Measurements from ENCODE around the gene ACOT12. TPM values are rescaled to one million over a fixed set of nuclear protein-coding genes. Genes with fewer than 3 reads are reported as not detected.

Gene ACOT12
- total RNA-seq, 1 experiment from 2014 or later: not detected

DNA sequence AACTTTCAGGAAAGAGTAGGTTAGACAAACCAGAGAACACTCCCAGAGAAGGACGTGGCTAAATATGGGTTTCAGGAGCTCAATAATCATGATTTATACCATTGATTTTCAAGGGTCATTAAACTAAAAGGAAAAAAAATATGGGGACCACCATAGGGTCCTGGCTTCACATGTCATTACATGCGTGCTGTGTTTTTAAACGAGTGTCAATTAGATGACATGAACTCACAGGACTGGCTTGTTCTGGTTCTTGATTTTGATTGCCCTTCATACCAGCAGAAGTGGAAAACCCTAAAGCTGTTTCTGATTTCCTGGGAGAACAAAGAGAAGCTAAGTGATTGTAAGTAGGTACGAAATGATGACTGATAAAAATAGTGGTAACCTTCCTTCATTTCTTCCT lies 5.8 kb downstream of the ACOT12 start:
- CTCF ChIA-PET: no interaction called here
- BruUV-seq (replicated peaks): no TSS peak
- intact Hi-C loops (cut with micrococcal nuclease): no loop called here
- Histone ChIP-seq H3K9ac (ENCODE audit: low read length) (no peak overlapping the region), H3K9me2 (replicated peaks; ENCODE audit: low read length) (no peaks in the 10 kb centered on the region), H3K4me3 (ENCODE audit: low read length) (no peak overlapping the region), H3K4me1 (ENCODE audit: insufficient read depth, low read length) (no peaks in the 10 kb centered on the region), H3K36me3 (ENCODE audit: low read depth, low read length) (no peaks in the 10 kb centered on the region), H4K20me1 (ENCODE audit: low read length) (no peaks in the 10 kb centered on the region), H3K9me3 (ENCODE audit: low read length) (no peaks in the 10 kb centered on the region), H3K79me2 (ENCODE audit: low read length) (no peaks in the 10 kb centered on the region), H3K27me3 (ENCODE audit: low read length) (no peaks in the 10 kb centered on the region), H3F3A (ENCODE audit: low read length, unreplicated experiment) (no peaks in the 10 kb centered on the region), H3K27ac (ENCODE audit: low read length) (no peak overlapping the region), H2AFZ (ENCODE audit: low read length) (no peak overlapping the region), H3K4me2 (ENCODE audit: low read length) (no peak overlapping the region)
- DNase-seq: no peak
- ATAC-seq: no peak
- POLR2A ChIA-PET (ENCODE audit: unreplicated experiment): no interaction called here
- TF ChIP-seq EZH2 (IDR thresholded peaks at IDR 0.05; ENCODE audit: low read length, unreplicated experiment) (no peak), EZH2phosphoT487 (IDR thresholded peaks at IDR 0.05; ENCODE audit: borderline replicate concordance, low read length) (no peak)
- TF ChIP-seq, protein P1, sequence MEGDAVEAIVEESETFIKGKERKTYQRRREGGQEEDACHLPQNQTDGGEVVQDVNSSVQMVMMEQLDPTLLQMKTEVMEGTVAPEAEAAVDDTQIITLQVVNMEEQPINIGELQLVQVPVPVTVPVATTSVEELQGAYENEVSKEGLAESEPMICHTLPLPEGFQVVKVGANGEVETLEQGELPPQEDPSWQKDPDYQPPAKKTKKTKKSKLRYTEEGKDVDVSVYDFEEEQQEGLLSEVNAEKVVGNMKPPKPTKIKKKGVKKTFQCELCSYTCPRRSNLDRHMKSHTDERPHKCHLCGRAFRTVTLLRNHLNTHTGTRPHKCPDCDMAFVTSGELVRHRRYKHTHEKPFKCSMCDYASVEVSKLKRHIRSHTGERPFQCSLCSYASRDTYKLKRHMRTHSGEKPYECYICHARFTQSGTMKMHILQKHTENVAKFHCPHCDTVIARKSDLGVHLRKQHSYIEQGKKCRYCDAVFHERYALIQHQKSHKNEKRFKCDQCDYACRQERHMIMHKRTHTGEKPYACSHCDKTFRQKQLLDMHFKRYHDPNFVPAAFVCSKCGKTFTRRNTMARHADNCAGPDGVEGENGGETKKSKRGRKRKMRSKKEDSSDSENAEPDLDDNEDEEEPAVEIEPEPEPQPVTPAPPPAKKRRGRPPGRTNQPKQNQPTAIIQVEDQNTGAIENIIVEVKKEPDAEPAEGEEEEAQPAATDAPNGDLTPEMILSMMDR (conservative IDR thresholded peaks at IDR 0.05; ENCODE audit: low read depth, low read length): no peak

DNA sequence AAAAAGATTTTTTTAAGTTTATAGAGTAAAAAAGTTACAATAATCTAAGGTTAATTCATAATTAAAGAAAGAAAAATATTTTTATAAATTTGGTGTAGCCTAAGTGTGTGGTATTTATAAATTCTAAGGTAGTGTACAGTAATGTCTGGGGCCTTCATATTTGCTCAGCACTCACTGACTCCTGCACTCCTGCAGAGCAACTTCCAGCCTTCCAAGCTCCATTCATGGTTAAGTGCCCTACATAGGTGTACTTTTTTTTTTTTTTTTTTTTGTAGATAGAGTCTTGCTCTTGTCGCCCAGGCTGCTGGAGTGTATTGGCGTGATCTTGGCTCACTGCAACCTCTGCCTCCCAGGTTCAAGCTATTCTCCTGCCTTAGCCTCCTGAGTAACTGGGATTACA lies 10.1 kb downstream of the ACOT12 start:
- TF ChIP-seq EZH2phosphoT487 (IDR thresholded peaks at IDR 0.05; ENCODE audit: borderline replicate concordance, low read length) (no peak), EZH2 (IDR thresholded peaks at IDR 0.05; ENCODE audit: low read length, unreplicated experiment) (no peak)
- TF ChIP-seq, protein P1 (conservative IDR thresholded peaks at IDR 0.05; ENCODE audit: low read depth, low read length): no peak
- H3K9me3 ChIP-seq (ENCODE audit: low read length): no peaks in the 10 kb centered on the region
- intact Hi-C loops (cut with micrococcal nuclease): no loop called here
- DNase-seq (no peak), ATAC-seq (no peak)
- BruUV-seq (replicated peaks): no TSS peak
- no peak overlapping the region for H3K4me2 ChIP-seq (ENCODE audit: low read length)
- no peaks in the 10 kb centered on the region for H3K9me2 ChIP-seq (replicated peaks; ENCODE audit: low read length)
- no peak overlapping the region for H2AFZ ChIP-seq (ENCODE audit: low read length)
- H3K4me3 ChIP-seq (ENCODE audit: low read length): no peak overlapping the region
- POLR2A ChIA-PET (ENCODE audit: unreplicated experiment): interaction anchor here (0.6 kb wide), 1 partner anchor 163 kb away, joined by 3 read pairs; no protein-coding TSS in a partner anchor
- no peaks in the 10 kb centered on the region for H3K27me3 ChIP-seq (ENCODE audit: low read length)
- no peaks in the 10 kb centered on the region for H3K4me1 ChIP-seq (ENCODE audit: insufficient read depth, low read length)
- no peaks in the 10 kb centered on the region for H4K20me1 ChIP-seq (ENCODE audit: low read length)
- CTCF ChIA-PET: no interaction called here
- no peaks in the 10 kb centered on the region for H3K79me2 ChIP-seq (ENCODE audit: low read length)
- no peaks in the 10 kb centered on the region for H3F3A ChIP-seq (ENCODE audit: low read length, unreplicated experiment)
- H3K36me3 ChIP-seq (ENCODE audit: low read depth, low read length): no peaks in the 10 kb centered on the region
- H3K27ac ChIP-seq (ENCODE audit: low read length): no peak overlapping the region
- H3K9ac ChIP-seq (ENCODE audit: low read length): no peak overlapping the region

DNA sequence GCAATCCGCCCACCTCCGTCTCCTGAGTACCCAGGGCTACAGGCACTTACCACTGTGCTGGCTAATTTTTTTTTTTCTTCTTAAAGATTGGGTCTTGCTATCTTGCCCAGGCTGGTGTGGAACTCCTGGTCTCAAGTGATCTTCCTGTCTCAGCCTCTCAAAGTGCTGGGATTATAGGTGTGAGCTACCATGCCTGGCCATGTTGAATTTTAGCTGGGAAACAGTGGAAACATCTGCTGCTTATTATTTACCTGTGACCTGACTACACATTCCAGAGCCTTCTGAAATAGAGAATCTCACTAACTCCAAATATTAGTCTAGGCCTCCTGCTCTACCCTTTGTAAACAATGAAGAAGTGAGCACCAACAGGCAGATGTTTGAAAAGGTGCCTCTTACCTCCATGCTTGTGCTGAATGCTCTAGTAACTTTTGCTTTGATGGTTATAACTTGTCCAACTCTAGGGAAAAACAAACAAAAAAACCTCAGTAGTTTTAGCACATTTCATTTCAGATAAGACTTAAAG lies 22.5 kb downstream of the ACOT12 start:
- DNase-seq: no peak
- no peak for TF ChIP-seq EZH2phosphoT487 (IDR thresholded peaks at IDR 0.05; ENCODE audit: borderline replicate concordance, low read length)
- no peak for TF ChIP-seq EZH2 (IDR thresholded peaks at IDR 0.05; ENCODE audit: low read length, unreplicated experiment)
- TF ChIP-seq, protein P1 (conservative IDR thresholded peaks at IDR 0.05; ENCODE audit: low read depth, low read length): no peak
- no peak for ATAC-seq
- no peak overlapping the region for H2AFZ ChIP-seq (ENCODE audit: low read length)
- no peaks in the 10 kb centered on the region for H3K79me2 ChIP-seq (ENCODE audit: low read length)
- no peaks in the 10 kb centered on the region for H3K27me3 ChIP-seq (ENCODE audit: low read length)
- no peaks in the 10 kb centered on the region for H4K20me1 ChIP-seq (ENCODE audit: low read length)
- H3K4me2 ChIP-seq (ENCODE audit: low read length): no peak overlapping the region
- H3K9me2 ChIP-seq (replicated peaks; ENCODE audit: low read length): no peaks in the 10 kb centered on the region
- no peak overlapping the region for H3K27ac ChIP-seq (ENCODE audit: low read length)
- no peak overlapping the region for H3K4me3 ChIP-seq (ENCODE audit: low read length)
- BruUV-seq (replicated peaks): no TSS peak
- no peaks in the 10 kb centered on the region for H3F3A ChIP-seq (ENCODE audit: low read length, unreplicated experiment)
- H3K36me3 ChIP-seq (ENCODE audit: low read depth, low read length): no peaks in the 10 kb centered on the region
- ChIA-PET CTCF (no interaction called here), POLR2A (ENCODE audit: unreplicated experiment) (no interaction called here)
- H3K4me1 ChIP-seq (ENCODE audit: insufficient read depth, low read length): no peaks in the 10 kb centered on the region
- H3K9me3 ChIP-seq (ENCODE audit: low read length): no peaks in the 10 kb centered on the region
- no peak overlapping the region for H3K9ac ChIP-seq (ENCODE audit: low read length)
- intact Hi-C loops (cut with micrococcal nuclease): no loop called here

Measured in PC-3 (cell line).